ENCODE measurements around the gene TSACC. TPM values are rescaled to one million over a fixed set of nuclear protein-coding genes. Genes with fewer than 3 reads are reported as not detected.

TSACC gene
- 0.40 TPM in 1 of 2 replicates, not detected in the other for total RNA-seq

GRCh38 chr1:156338180-156338976 lies at the start of gene TSACC, which contains the start of gene CCT3:
Gene TSACC, plus strand, starts transcription at chr1:156338526. Its CDS starts 1,232 bp downstream, at chr1:156339758.
Gene CCT3, minus strand, starts transcription at chr1:156338292. Its CDS starts 108 bp downstream, at chr1:156338184.

GRCh38 chr1:156295391-156295947 lies 42.9 kb upstream of the TSACC start, which contains the start of gene GLMP:
Gene GLMP, minus strand, starts transcription at chr1:156295679. Its CDS starts 34 bp downstream, at chr1:156295645.

GRCh38 chr1:156298852-156299357 lies 39.4 kb upstream of the TSACC start, which contains the start of gene VHLL:
Gene VHLL, minus strand, starts transcription at chr1:156299307. Its CDS starts 118 bp downstream, at chr1:156299189.

DNA sequence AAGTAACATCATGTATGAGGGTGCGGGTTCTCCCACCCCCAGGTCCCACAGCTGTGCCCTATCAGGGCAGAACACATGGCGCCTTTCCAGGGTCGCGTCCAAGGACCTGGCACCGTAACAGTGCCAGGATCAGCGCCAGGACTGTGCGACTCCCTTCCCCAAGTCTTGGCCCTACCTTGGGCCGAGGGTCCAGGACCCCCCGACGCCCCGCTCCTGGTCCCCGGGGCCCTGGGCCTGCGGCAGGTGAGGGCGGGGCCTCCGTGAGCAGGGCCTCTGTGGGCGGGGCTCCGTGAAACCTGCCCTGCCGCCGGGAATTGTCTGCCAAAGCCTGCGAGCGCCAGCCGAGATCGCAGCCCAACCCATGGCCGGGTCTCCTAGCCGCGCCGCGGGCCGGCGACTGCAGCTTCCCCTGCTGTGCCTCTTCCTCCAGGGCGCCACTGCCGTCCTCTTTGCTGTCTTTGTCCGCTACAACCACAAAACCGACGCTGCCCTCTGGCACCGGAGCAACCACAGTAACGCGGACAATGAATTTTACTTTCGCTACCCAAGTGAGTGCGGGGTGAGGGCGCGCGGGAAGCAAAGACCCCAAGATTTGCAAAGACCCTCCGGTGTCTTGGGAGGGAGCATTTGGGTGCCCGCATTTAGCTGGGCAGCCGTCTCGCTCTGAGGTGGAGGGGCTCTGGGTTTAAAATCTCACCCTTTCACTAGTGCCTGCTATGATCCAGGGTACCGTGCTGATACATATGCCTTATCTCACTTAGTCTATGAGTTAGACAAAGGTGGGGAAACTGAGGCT lies 30.8 kb downstream of the TSACC start, which contains the start of gene RHBG:
RHBG (plus strand) TSS at position 323 of the 796 bp plus-strand sequence; CDS start at position 362, 39 bp downstream.

Other genes with a start within 250 kb of the TSACC start
- gene LMNA, start 223.8 kb upstream of the TSACC start, total RNA-seq, result 677 and 814 TPM in 2 replicates
- gene SEMA4A, start 184.9 kb upstream of the TSACC start, total RNA-seq, result 0.80 and 1.0 TPM in 2 replicates
- 17.6 and 20.6 TPM in 2 replicates for gene SLC25A44, start 144.4 kb upstream of the TSACC start, total RNA-seq
- 43.5 and 54.7 TPM in 2 replicates for gene PMF1, start 125.5 kb upstream of the TSACC start, total RNA-seq
- 0.27 TPM in 1 of 2 replicates, not detected in the other for gene BGLAP, start 96.3 kb upstream of the TSACC start, total RNA-seq
- 0.27 and 0.36 TPM in 2 replicates for gene PAQR6, start 90.5 kb upstream of the TSACC start, total RNA-seq
- gene SMG5, start 55.7 kb upstream of the TSACC start, total RNA-seq, result 59.6 and 66.0 TPM in 2 replicates
- gene TMEM79, start 54.2 kb upstream of the TSACC start, total RNA-seq, result 0.93 and 1.1 TPM in 2 replicates
- 41.1 and 41.2 TPM in 2 replicates for gene GLMP, start 42.8 kb upstream of the TSACC start, total RNA-seq
- gene VHLL, start 39.2 kb upstream of the TSACC start, total RNA-seq, result not detected in 2 replicates
- 564 and 587 TPM in 2 replicates for gene CCT3, start 234 bp upstream of the TSACC start, total RNA-seq
- not detected in 2 replicates for gene RHBG, start 30.7 kb downstream of the TSACC start, total RNA-seq
- gene MEF2D, start 162.2 kb downstream of the TSACC start, total RNA-seq, result 10.6 and 18.1 TPM in 2 replicates
- gene IQGAP3, start 234.0 kb downstream of the TSACC start, total RNA-seq, result 32.6 and 51.6 TPM in 2 replicates
- not detected in 2 replicates for gene TTC24, start 241.2 kb downstream of the TSACC start, total RNA-seq